ENCODE data around the gene TGFBR3L. TPM values are rescaled to one million over a fixed set of nuclear protein-coding genes. Genes with fewer than 3 reads are reported as not detected.

Gene TGFBR3L
- total and polyA plus RNA-seq, 10 of the 15 experiments (the other 5 are each of a cell fraction or from before 2014, with no cell fraction given): 0.20 to 0.23 TPM; not detected in 8

DNA sequence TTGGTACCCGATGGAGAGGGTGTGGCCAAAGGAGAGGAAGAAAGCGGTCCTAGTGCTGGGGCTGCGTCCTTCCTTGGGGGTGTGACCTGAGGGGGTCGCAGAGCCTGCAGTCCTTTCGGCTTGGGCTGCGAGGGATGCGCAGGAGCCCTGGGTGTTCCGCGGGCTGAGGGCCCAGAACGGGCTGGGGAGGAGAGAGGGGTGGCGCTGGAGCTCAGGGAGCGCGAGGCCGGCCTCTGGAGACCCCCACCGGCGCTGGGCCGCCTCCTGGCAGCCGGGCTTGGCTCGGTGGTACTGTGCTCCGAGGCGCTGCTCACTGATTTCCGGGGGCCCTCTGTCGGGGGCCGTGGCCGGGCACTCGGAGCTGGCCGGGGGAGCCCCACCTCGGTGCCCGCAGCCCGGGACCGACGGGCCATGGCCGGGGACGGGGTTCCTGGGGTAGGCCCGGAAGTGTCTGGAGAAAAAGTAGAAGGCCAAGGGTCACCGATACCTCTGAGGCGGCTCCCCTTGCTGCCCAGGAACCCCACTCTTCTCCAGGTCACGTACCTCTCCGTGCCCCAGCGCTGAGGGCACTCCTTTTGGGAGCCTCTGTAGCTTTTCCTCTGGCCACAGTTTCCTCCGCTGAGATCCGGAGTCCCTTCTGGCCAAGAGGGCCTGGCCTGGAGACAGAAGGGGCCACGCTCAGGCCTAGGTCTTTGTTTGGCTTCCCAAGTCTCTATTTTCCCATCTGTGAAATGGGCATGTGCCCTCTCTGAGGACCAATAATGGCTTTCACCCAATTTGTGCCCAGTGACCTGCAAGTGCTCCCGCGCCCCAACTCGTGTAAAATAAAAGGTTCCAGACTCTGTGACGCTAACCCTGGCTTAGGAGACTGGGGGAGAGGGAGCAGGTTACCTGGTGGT is 42.1 kb upstream of the TGFBR3L start:
- Histone ChIP-seq H3K27me3 (replicated peaks in 1 of 2; ENCODE audit: control insufficient read depth in 2 of 2, insufficient read depth in 2 of 2, low read length in 1 of 2) (peaks cover 2 to 3% of the 10 kb centered on the region in 2 experiments; a peak in 2 of 4 replicates), H3K36me3 (ENCODE audit: control insufficient read depth in 2 of 2, insufficient read depth in 2 of 2, low read length in 1 of 2) (no peaks in the 10 kb centered on the region), H3K4me1 (ENCODE audit: control insufficient read depth, insufficient read depth, low read length) (peaks cover 12% of the 10 kb centered on the region; the same call in 1 of the 2 replicates), H2AFZ (ENCODE audit: control insufficient read depth, low read depth, low read length) (no peak overlapping the region), H4K20me1 (ENCODE audit: control insufficient read depth, insufficient read depth) (no peaks in the 10 kb centered on the region), H3K79me2 (ENCODE audit: control insufficient read depth, insufficient read depth, low read length) (no peaks in the 10 kb centered on the region), H3K27ac (ENCODE audit: control insufficient read depth, insufficient read depth) (no peak overlapping the region), H3K4me2 (ENCODE audit: control insufficient read depth, insufficient read depth) (no peak overlapping the region), H3K9ac (ENCODE audit: control insufficient read depth, insufficient read depth, low read length) (no peak overlapping the region), H3K4me3 (no peak overlapping the region), H3K9me3 (replicated peaks; ENCODE audit: control insufficient read depth, insufficient read depth, low read length) (no peaks in the 10 kb centered on the region; the same call in 2 of the 3 replicates)
- no peak for FAIRE-seq
- ChIA-PET CTCF (interaction anchor here (1.2 kb wide), 1 partner anchor 11 kb away, joined by 3 read pairs; no protein-coding TSS in a partner anchor), POLR2A (interaction anchor here (0.6 kb wide), 1 partner anchor 58 kb away, joined by 13 read pairs; no protein-coding TSS in a partner anchor), SMC1A (ENCODE audit: uncharacterized antibody, unreplicated experiment) (no interaction called here), RAD21 (ENCODE audit: unreplicated experiment) (no interaction called here)
- in situ Hi-C loops (cut with MboI): no loop called here
- intact Hi-C loops (cut with micrococcal nuclease; ENCODE audit: unreplicated experiment): no loop called here
- BruUV-seq (replicated peaks): no TSS peak
- ATAC-seq: no peak
- WGBS (ENCODE audit: insufficient coverage, insufficient replicate concordance, low lambda C conversion rate, missing lambda C conversion rate): 79% methylated on average over 34 of the region's 47 CpGs
- DNase-seq (ENCODE audit: low read depth, low spot score): no peak
- no peak for TF ChIP-seq SRF (IDR thresholded peaks at IDR 0.05; ENCODE audit: low read depth in 2 of 2, low read length in 2 of 2)
- TF ChIP-seq EZH2 (IDR thresholded peaks at IDR 0.05; ENCODE audit: borderline replicate concordance, control insufficient read depth, low read depth, low read length): no peak
- TF ChIP-seq FOXM1 (IDR thresholded peaks at IDR 0.05; ENCODE audit: low read depth, low read length): no peak
- TF ChIP-seq LARP7 (IDR thresholded peaks at IDR 0.05): no peak
- no peak for TF ChIP-seq EP300 (IDR thresholded peaks at IDR 0.05; ENCODE audit: borderline replicate concordance in 1 of 2, control insufficient read depth in 1 of 2, low read depth in 2 of 2, low read length in 2 of 2)
- TF ChIP-seq GABPA (IDR thresholded peaks at IDR 0.05; ENCODE audit: low read depth): no peak
- TF ChIP-seq ZSCAN29 (IDR thresholded peaks at IDR 0.05): no peak
- no peak for TF ChIP-seq SP1 (IDR thresholded peaks at IDR 0.05; ENCODE audit: low read depth, low read length)
- TF ChIP-seq MEF2B (IDR thresholded peaks at IDR 0.05; ENCODE audit: partially characterized antibody, poor library complexity, severe bottlenecking): no peak
- no peak for TF ChIP-seq RAD21 (IDR thresholded peaks at IDR 0.05; ENCODE audit: insufficient read depth, low read depth, low read length)
- no peak for TF ChIP-seq NR2C2 (IDR thresholded peaks at IDR 0.05; ENCODE audit: borderline replicate concordance, control insufficient read depth, insufficient read length, low read depth)

Data from GM12878 (cell line).